Ovary (tissue), 9 donors: ENCODE data around the gene PADI6. TPM values are rescaled to one million over a fixed set of nuclear protein-coding genes. Genes with fewer than 3 reads are reported as not detected.

ENCODE experiments used
- DNase-seq, 5 donors: peaks; one replicate each; pipeline ENCODE4 v3.0.0-alpha.2; 2019 to 2020
- H3K27ac ChIP-seq, 2 donors: fragments of 200-600 bp; one replicate each; pipeline versions ENCODE4 v1.5.1 to v1.8.0; 2019 to 2022
- H3K27me3 ChIP-seq: fragments of 200-600 bp; one replicate; pipeline ENCODE4 v1.8.0; 2022
- H3K36me3 ChIP-seq: fragments of 200-600 bp; sonication (generic); one replicate; pipeline ENCODE4 v1.5.1; 2019
- H3K4me1 ChIP-seq: one replicate; pipeline ENCODE4 v1.8.1; 2013; ENCODE audit warnings: mild to moderate bottlenecking, moderate library complexity; ENCODE audit not compliant: insufficient read depth
- H3K4me3 ChIP-seq: fragments of 200-600 bp; sonication (generic); one replicate; pipeline ENCODE4 v1.5.1; 2017
- H3K9me3 ChIP-seq, 2 donors: fragments of 200-600 bp in 1 of 2; sonication (generic) in 1 of 2; one replicate each; pipeline versions ENCODE4 v1.5.1 to v1.8.1; 2013 to 2019; ENCODE audit warnings: mild to moderate bottlenecking in 1 of 2, moderate library complexity in 1 of 2
- EP300 ChIP-seq: sonication (generic); formaldehyde crosslinking; IDR thresholded peaks from one replicate; pipeline ENCODE4 v1.6.1; 2017; ENCODE audit warnings: antibody characterized with exemption
- POLR2A ChIP-seq: fragments of 450-650 bp; IDR thresholded peaks from one replicate; pipeline ENCODE4 v1.6.1; 2017; ENCODE audit warnings: antibody characterized with exemption, mild to moderate bottlenecking, moderate library complexity
- WGBS, 3 donors: extraction: QIAGEN DNeasy Blood & Tissue Kit in 1 of 3; methylation state at CpG; one replicate each; pipeline versions ENCODE4 v1.1.5 to v1.1.7; 2013 to 2017; 5-methylcytosine and 5-hydroxymethylcytosine counted together
- intact Hi-C, 4 donors: fragments of 100-400 bp; cut with DNase I; formaldehyde crosslinking; loops; one replicate each; pipeline versions ENCODE4 v1.11.0 to v1.15.1; 2022 to 2023
- polyA plus RNA-seq, 2 donors: library from polyadenylated mRNA; stranded (reverse); fragments of 200-250 nt in 1 of 2; fragments of 350-450 nt in 1 of 2; fragmentation: Illumina TruSeq in 1 of 2; extraction: RNeasy Lipid Tissue Mini Kit (QIAGEN cat#74804) in 1 of 2; gene quantifications; one replicate each; pipeline ENCODE4 v1.2.3, GENCODE V29; 2013 to 2014
- total RNA-seq, 7 donors: library from RNA; depleted of rRNA in 2 of 7; stranded (reverse); fragments of >200 nt in 2 of 7; fragmentation: NEBNext Ultra II Directional in 3 of 7; extraction: Animal tissue kit (Norgen Biotek cat#: 25700) in 3 of 7; gene quantifications; one replicate each; pipeline versions ENCODE4 v1.1.0 to v1.2.4, GENCODE V29; 2016 to 2023
- TF ChIP-seq, protein P1 (sequence below), 3 donors: fragments of 450-650 bp in 2 of 3; fragments of 200-600 bp in 1 of 3; IDR thresholded peaks; one replicate each; pipeline versions ENCODE4 v1.5.1 to v1.8.0; 2016 to 2022; ENCODE audit warnings: antibody characterized with exemption in 3 of 3, mild to moderate bottlenecking in 1 of 3
- donor health status: DM: no; HTN: no; CAD: no; lungs with moderate emphysema.
- donor health status: DM: no; HTN: no; CAD: no.
- donor health status: Bipolar disorder and iron deficiency.
- donor health status: DM: yes; HTN: yes; CAD: no.
- donor health status: DM: no; HTN: no; CAD: no.
- donor health status: DM: yes; HTN: yes; CAD: no.

PADI6 gene
- total and polyA plus RNA-seq, 9 donors: 0.10 to 4.3 (median 0.18) TPM; not detected in 6

GRCh38 chr1:17392199-17392740 is 20.3 kb downstream of the PADI6 start:
- no peak overlapping the region for H3K4me3 ChIP-seq
- no peaks in the 10 kb centered on the region for H3K36me3 ChIP-seq
- H3K27me3 ChIP-seq: no peaks in the 10 kb centered on the region
- no peak for TF ChIP-seq POLR2A
- TF ChIP-seq, protein P1, sequence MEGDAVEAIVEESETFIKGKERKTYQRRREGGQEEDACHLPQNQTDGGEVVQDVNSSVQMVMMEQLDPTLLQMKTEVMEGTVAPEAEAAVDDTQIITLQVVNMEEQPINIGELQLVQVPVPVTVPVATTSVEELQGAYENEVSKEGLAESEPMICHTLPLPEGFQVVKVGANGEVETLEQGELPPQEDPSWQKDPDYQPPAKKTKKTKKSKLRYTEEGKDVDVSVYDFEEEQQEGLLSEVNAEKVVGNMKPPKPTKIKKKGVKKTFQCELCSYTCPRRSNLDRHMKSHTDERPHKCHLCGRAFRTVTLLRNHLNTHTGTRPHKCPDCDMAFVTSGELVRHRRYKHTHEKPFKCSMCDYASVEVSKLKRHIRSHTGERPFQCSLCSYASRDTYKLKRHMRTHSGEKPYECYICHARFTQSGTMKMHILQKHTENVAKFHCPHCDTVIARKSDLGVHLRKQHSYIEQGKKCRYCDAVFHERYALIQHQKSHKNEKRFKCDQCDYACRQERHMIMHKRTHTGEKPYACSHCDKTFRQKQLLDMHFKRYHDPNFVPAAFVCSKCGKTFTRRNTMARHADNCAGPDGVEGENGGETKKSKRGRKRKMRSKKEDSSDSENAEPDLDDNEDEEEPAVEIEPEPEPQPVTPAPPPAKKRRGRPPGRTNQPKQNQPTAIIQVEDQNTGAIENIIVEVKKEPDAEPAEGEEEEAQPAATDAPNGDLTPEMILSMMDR (IDR thresholded peaks at IDR 0.05): no peak
- TF ChIP-seq EP300: no peak
- intact Hi-C loops: no loop called here
- H3K9me3 ChIP-seq: no peaks in the 10 kb centered on the region
- no peaks in the 10 kb centered on the region for H3K4me1 ChIP-seq
- DNase-seq: no peak
- WGBS, 3 donors: 65 to 67% (median 65%) methylated on average over 9 to 10 of the region's 10 CpGs
- H3K27ac ChIP-seq: no peak overlapping the region

- no peaks in the 10 kb centered on the region for H3K4me1 ChIP-seq
- intact Hi-C loops: no loop called here
- DNase-seq: no peak
- TF ChIP-seq EP300 (no peak), POLR2A (no peak)
- TF ChIP-seq, protein P1 (IDR thresholded peaks at IDR 0.05): no peak
- no peaks in the 10 kb centered on the region for H3K27me3 ChIP-seq
- no peak overlapping the region for H3K27ac ChIP-seq
- 67 to 69% (median 67%) methylated on average over 8 of the region's 8 CpGs for WGBS, 3 donors
- no peaks in the 10 kb centered on the region for H3K9me3 ChIP-seq
- H3K4me3 ChIP-seq: no peak overlapping the region
- H3K36me3 ChIP-seq: no peaks in the 10 kb centered on the region
These were observed 21.2 kb downstream of the PADI6 start for GRCh38 chr1:17393230-17393629.

DNA sequence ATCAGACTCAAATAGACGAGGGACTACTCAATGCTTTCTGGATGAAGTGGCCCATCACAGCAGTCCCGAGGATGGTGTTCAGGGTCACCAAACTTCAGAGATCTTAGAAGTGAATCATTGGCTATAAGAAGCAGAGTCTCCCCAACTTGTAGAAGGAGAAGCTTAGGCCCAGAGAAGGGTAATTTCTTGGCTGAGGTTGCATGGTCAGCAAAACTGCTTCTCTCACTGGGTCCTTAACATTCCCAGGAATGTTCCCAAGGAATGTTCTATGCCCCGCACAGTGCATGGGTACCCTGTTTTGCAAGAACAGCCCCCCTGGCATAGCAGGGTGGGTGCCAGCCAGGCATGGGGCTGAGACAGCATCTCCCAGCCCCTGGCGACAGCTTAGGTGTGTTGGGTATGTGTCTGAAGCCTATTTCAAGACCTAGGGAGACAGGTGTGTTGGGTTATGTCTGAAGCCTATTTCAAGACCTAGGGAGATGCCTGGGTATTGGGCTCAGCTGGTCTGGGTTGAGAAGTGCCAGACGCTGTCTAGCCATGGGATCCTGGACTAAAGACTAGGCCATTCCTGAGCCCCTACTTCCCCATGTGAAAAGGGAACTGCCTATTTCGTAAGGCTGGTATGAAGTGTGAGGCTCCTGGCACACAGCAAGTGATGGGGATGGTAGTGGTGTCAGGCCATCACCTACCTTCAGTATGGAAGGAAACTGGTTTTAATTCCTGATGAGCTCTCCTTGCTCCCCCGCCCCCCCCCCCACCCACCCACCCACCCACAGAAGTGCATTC is 26.1 kb downstream of the PADI6 start:
- H3K36me3 ChIP-seq: no peaks in the 10 kb centered on the region
- 82 to 91% (median 83%) methylated on average over 7 of the region's 7 CpGs for WGBS, 3 donors
- no peaks in the 10 kb centered on the region for H3K27me3 ChIP-seq
- no peak overlapping the region for H3K27ac ChIP-seq
- H3K4me1 ChIP-seq: no peaks in the 10 kb centered on the region
- TF ChIP-seq POLR2A (no peak), EP300 (no peak)
- TF ChIP-seq, protein P1 (IDR thresholded peaks at IDR 0.05): no peak
- DNase-seq: no peak
- H3K9me3 ChIP-seq: no peaks in the 10 kb centered on the region
- intact Hi-C loops: no loop called here
- no peak overlapping the region for H3K4me3 ChIP-seq

GRCh38 chr1:17400725-17401341 is 28.8 kb downstream of the PADI6 start:
- no peak overlapping the region for H3K27ac ChIP-seq
- H3K4me3 ChIP-seq: no peak overlapping the region
- 77 to 79% (median 78%) methylated on average over 11 of the region's 11 CpGs for WGBS, 3 donors
- no peak for DNase-seq
- intact Hi-C loops: loop anchor here in 2 of 4 donors (10.0 kb wide), 1 partner anchor 276 kb away; no protein-coding TSS in a partner anchor
- H3K9me3 ChIP-seq: no peaks in the 10 kb centered on the region
- H3K27me3 ChIP-seq: no peaks in the 10 kb centered on the region
- no peaks in the 10 kb centered on the region for H3K4me1 ChIP-seq
- TF ChIP-seq POLR2A (no peak), EP300 (no peak)
- TF ChIP-seq, protein P1 (IDR thresholded peaks at IDR 0.05): no peak
- no peaks in the 10 kb centered on the region for H3K36me3 ChIP-seq
